NCI-H446 treated with DMSO at 0.1 percent for 48 hours (cell line): ENCODE results near the gene OR56A5.
"Not testable (repeated sequence)": the region's sequence is repeated elsewhere in the genome, so short reads cannot be mapped to it uniquely, and the experiment has no call there.

Experiments used
- DNase-seq: peaks from one replicate; lab custom pipeline; 2025; lab: John Stamatoyannopoulos, UW

Gene OR56A5

GRCh38 chr11:5968394-5968793, at the start of gene OR56A5:
TSS of gene OR56A5 (minus strand) at chr11:5968494. CDS start at chr11:5968494, 0 bp downstream.
- no peak for DNase-seq

- DNase-seq: no peak
These were observed 44.7 kb upstream of the OR56A5 start for GRCh38 chr11:6013042-6013441.

- DNase-seq: no peak
These were observed 43.9 kb upstream of the OR56A5 start for GRCh38 chr11:6012035-6012668.

GRCh38 chr11:6006846-6007245, 38.6 kb upstream of the OR56A5 start, which contains the start of gene OR56A4:
TSS of gene OR56A4 (minus strand) at chr11:6006946. CDS start at chr11:6002992, 3,954 bp downstream.
- no peak for DNase-seq

GRCh38 chr11:6006395-6006794, 38.1 kb upstream of the OR56A5 start:
- DNase-seq: no peak

GRCh38 chr11:6002202-6002699, 34.0 kb upstream of the OR56A5 start:
- DNase-seq: no peak

- DNase-seq: no peak
These were observed 26.5 kb upstream of the OR56A5 start for GRCh38 chr11:5994791-5995190.

GRCh38 chr11:5992604-5993251, 24.4 kb upstream of the OR56A5 start:
- no peak for DNase-seq

- DNase-seq: no peak
These were observed 23.9 kb upstream of the OR56A5 start for GRCh38 chr11:5992150-5992549.

- DNase-seq: no peak
These were observed 20.9 kb upstream of the OR56A5 start for GRCh38 chr11:5989203-5989602.

- no peak for DNase-seq
These were observed 18.6 kb upstream of the OR56A5 start, which contains the start of gene OR52L1 for GRCh38 chr11:5986885-5987284. TSS of gene OR52L1 (minus strand) at chr11:5986985. CDS start at chr11:5986930, 55 bp downstream.

GRCh38 chr11:5983443-5983842, 15.1 kb upstream of the OR56A5 start:
- no peak for DNase-seq

- DNase-seq: no peak
These were observed 5.2 kb upstream of the OR56A5 start for GRCh38 chr11:5973530-5973929.

- no peak for DNase-seq
These were observed 586 bp downstream of the OR56A5 start for GRCh38 chr11:5967708-5968107.

- no peak for DNase-seq
These were observed 1.3 kb downstream of the OR56A5 start for GRCh38 chr11:5966958-5967357.

GRCh38 chr11:5960704-5961320, 7.5 kb downstream of the OR56A5 start:
- DNase-seq: not testable (repeated sequence)

GRCh38 chr11:5955586-5955985, 12.7 kb downstream of the OR56A5 start:
- no peak for DNase-seq

- DNase-seq: no peak
These were observed 26.3 kb downstream of the OR56A5 start, which contains the start of gene OR56A3 for GRCh38 chr11:5941951-5942350. TSS of gene OR56A3 (plus strand) at chr11:5942251. CDS start at chr11:5947347, 5,096 bp downstream.

GRCh38 chr11:5940748-5941147, 27.5 kb downstream of the OR56A5 start:
- DNase-seq: no peak

GRCh38 chr11:5938603-5938965, 29.7 kb downstream of the OR56A5 start:
- no peak for DNase-seq

GRCh38 chr11:5937868-5938602, 30.3 kb downstream of the OR56A5 start:
- no peak for DNase-seq

GRCh38 chr11:5933116-5933515, 35.2 kb downstream of the OR56A5 start:
- DNase-seq: no peak
